Mucosa of gallbladder (tissue), 1 donor: ENCODE results near the gene C20orf173. TPM values are rescaled to one million over a fixed set of nuclear protein-coding genes. Genes with fewer than 3 reads are reported as not detected.

Experiments used
- DNase-seq: peaks from one replicate; pipeline ENCODE4 v3.0.0-alpha.2; 2020; ENCODE audit warnings: low spot score
- total RNA-seq: library from RNA; stranded (reverse); gene quantifications from one replicate; pipeline ENCODE4 v1.2.1, GENCODE V29; 2021
- donor health status: DM: no; HTN: no; CAD: no.

Gene C20orf173
- total RNA-seq, 1 donor from 2014 or later = not detected

- no peak for DNase-seq
Observed at GRCh38 chr20:35506872-35507638, 22.4 kb downstream of the C20orf173 start.

- DNase-seq = no peak
Observed at GRCh38 chr20:35506179-35506578, 23.3 kb downstream of the C20orf173 start.

GRCh38 chr20:35504751-35505150 lies 24.7 kb downstream of the C20orf173 start:
- no peak for DNase-seq

- peak; percentile 13 for DNase-seq
Observed at GRCh38 chr20:35503841-35504561, 25.5 kb downstream of the C20orf173 start.

- DNase-seq = no peak
Observed at GRCh38 chr20:35503281-35503680, 26.2 kb downstream of the C20orf173 start.

GRCh38 chr20:35502352-35502751 lies 27.1 kb downstream of the C20orf173 start:
- no peak for DNase-seq

- DNase-seq = no peak
Observed at GRCh38 chr20:35499271-35499670, 30.2 kb downstream of the C20orf173 start.

- DNase-seq = peak; percentile 59
Observed at GRCh38 chr20:35497780-35498189, 31.7 kb downstream of the C20orf173 start.

GRCh38 chr20:35497320-35497719 lies 32.1 kb downstream of the C20orf173 start:
- no peak for DNase-seq

GRCh38 chr20:35496481-35496880 lies 33.0 kb downstream of the C20orf173 start:
- DNase-seq = no peak

GRCh38 chr20:35492352-35492751 lies 37.1 kb downstream of the C20orf173 start:
- no peak for DNase-seq

- no peak for DNase-seq
Observed at GRCh38 chr20:35491823-35492222, 37.6 kb downstream of the C20orf173 start.

GRCh38 chr20:35490736-35491181 lies 38.7 kb downstream of the C20orf173 start:
- peak; percentile 18 for DNase-seq

- DNase-seq = no peak
Observed at GRCh38 chr20:35489717-35490116, 39.7 kb downstream of the C20orf173 start.

- DNase-seq = no peak
Observed at GRCh38 chr20:35487479-35487878, 42.0 kb downstream of the C20orf173 start.

GRCh38 chr20:35479798-35480197 lies 49.7 kb downstream of the C20orf173 start:
- DNase-seq = no peak

- no peak for DNase-seq
Observed at GRCh38 chr20:35478804-35479472, 50.5 kb downstream of the C20orf173 start.

Other genes with a start within 250 kb of the C20orf173 start
- gene EIF6, start 244.9 kb downstream of the C20orf173 start, total RNA-seq = 98.5 TPM
- not detected for gene FAM83C, start 237.2 kb downstream of the C20orf173 start, total RNA-seq
- 48.0 TPM for gene UQCC1, start 117.7 kb downstream of the C20orf173 start, total RNA-seq
- 0.09 TPM for gene GDF5, start 91.4 kb downstream of the C20orf173 start, total RNA-seq
- 33.5 TPM for gene CEP250, start 74.1 kb downstream of the C20orf173 start, total RNA-seq
- gene ERGIC3, start 12.4 kb upstream of the C20orf173 start, total RNA-seq = 319 TPM
- gene SPAG4, start 86.2 kb upstream of the C20orf173 start, total RNA-seq = 7.2 TPM
- 195 TPM for gene CPNE1, start 135.2 kb upstream of the C20orf173 start, total RNA-seq
- 68.5 TPM for gene RBM12, start 135.2 kb upstream of the C20orf173 start, total RNA-seq
- gene NFS1, start 169.7 kb upstream of the C20orf173 start, total RNA-seq = 47.4 TPM
- gene ROMO1, start 169.8 kb upstream of the C20orf173 start, total RNA-seq = 155 TPM
- 288 TPM for gene RBM39, start 212.6 kb upstream of the C20orf173 start, total RNA-seq
- 44.4 TPM for gene PHF20, start 242.4 kb upstream of the C20orf173 start, total RNA-seq